ENCODE measurements around the gene HOXA1.

HOXA1 gene

DNA sequence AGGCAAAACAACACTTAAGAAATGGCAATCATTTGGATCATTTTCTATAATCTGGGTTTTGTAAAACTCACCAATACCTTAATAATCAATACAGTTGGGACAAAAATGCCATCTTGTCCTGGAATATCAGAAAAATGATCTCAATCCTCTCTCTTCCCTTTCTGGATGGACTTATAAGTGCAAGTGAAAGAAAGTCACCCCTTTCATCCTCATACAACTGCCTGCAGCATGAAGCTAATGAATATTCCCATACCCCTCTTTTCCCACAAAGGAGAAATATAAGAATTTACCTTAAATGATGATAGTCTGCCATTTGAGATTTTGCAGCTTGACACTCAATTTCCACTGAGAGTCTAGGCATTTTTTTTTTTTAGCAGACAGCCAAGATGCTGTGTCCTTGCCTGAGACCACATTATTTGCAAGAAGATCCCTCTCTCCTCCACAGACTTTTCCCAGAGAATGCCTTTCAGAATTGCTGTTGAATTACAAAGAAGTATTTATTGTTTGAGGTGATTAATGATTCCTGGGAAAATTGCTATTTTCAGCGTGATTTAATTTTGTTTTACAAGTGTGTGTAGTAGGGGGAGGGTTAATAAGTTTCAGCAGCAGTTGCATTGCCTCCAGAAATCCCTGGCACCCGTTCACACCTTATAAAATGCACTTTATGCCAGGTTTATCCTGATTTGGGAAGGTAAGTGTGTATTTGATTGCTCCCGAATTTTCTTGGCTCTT lies 31.0 kb upstream of the HOXA1 start:
- peaks cover 58 to 60% of the 10 kb centered on the region in 2 donors for H3K27me3 Mint-ChIP-seq
- DNase-seq (no peak), ATAC-seq (replicated peaks) (no peak)
- no peaks in the 10 kb centered on the region for H3K9me3 Mint-ChIP-seq
- H3K4me3 Mint-ChIP-seq, result no peak overlapping the region
- no peaks in the 10 kb centered on the region for H3K4me1 Mint-ChIP-seq (ENCODE audit: low read depth in 2 of 2)
- peaks cover 9% of the 10 kb centered on the region for H3K36me3 Mint-ChIP-seq (ENCODE audit: insufficient read depth)
- no peak overlapping the region for H3K27ac Mint-ChIP-seq

DNA sequence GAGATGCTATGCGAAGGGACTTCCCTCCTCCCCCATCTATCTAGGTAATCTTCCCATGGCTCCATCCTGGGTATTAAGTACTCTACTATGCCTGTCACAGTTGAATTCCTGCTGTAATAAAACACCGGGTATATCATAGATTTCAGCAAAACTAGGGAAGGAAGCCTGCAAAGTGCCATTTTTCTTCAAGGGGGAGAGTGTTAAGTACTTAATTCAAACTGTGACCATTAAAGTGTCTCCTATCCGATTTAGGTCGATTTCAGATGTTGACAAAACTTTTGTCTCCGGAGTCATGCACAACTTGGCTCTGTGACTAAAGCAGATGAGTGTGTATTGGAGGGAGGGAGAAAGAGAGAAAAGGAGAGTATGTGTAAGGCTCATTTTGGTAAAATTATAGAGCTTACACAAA lies 30.2 kb upstream of the HOXA1 start:
- Mint-ChIP-seq H3K27me3 (peaks cover 54 to 60% of the 10 kb centered on the region in 2 donors), H3K9me3 (no peaks in the 10 kb centered on the region), H3K4me1 (ENCODE audit: low read depth in 2 of 2) (no peaks in the 10 kb centered on the region), H3K4me3 (no peak overlapping the region), H3K36me3 (ENCODE audit: insufficient read depth) (peaks cover 4% of the 10 kb centered on the region), H3K27ac (no peak overlapping the region)
- no peak for DNase-seq
- no peak for ATAC-seq (replicated peaks)

DNA sequence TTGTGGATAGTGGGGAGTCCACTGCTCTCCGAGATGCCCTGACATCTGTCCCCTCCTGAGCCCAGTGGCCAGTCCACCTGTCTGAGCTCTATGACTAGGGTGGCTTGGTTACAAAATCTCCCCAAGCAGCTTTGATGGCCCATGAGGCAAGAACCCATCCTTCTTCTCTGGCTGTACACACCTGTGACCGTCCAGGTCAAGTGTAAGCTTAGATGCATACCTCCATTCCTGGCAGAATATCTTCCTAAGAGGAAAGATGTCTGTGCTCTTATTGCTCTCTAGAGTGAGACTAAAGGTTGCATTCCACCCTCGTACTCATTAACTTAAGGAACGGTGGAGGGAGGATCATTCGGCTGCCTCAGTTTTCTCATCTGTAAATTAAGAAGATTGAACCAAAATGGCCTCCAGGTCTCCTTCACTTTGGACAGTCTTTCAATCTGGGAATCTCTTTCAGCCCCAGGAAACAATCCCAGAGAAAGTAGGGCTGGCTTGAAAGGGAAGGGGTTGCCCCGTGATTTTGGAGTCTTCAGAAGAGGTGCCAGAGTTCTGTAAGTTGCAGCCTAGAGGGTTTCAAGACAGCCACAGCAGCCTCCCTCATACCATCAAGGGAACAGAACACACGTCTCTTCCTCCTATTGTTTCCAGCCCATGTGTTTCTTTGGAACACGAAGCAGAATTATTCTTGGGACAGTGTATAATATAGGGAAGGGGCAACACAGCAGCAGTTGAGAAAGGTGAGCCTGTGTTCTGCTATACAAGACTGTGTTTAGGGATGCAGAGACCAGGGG lies 29.3 kb upstream of the HOXA1 start:
- Mint-ChIP-seq H3K4me3 (no peak overlapping the region), H3K4me1 (ENCODE audit: low read depth in 2 of 2) (no peaks in the 10 kb centered on the region), H3K9me3 (no peaks in the 10 kb centered on the region), H3K36me3 (ENCODE audit: insufficient read depth) (peaks cover 3% of the 10 kb centered on the region), H3K27ac (no peak overlapping the region), H3K27me3 (peaks cover 54 to 60% of the 10 kb centered on the region in 2 donors)
- no peak for ATAC-seq (replicated peaks)
- DNase-seq, result no peak

DNA sequence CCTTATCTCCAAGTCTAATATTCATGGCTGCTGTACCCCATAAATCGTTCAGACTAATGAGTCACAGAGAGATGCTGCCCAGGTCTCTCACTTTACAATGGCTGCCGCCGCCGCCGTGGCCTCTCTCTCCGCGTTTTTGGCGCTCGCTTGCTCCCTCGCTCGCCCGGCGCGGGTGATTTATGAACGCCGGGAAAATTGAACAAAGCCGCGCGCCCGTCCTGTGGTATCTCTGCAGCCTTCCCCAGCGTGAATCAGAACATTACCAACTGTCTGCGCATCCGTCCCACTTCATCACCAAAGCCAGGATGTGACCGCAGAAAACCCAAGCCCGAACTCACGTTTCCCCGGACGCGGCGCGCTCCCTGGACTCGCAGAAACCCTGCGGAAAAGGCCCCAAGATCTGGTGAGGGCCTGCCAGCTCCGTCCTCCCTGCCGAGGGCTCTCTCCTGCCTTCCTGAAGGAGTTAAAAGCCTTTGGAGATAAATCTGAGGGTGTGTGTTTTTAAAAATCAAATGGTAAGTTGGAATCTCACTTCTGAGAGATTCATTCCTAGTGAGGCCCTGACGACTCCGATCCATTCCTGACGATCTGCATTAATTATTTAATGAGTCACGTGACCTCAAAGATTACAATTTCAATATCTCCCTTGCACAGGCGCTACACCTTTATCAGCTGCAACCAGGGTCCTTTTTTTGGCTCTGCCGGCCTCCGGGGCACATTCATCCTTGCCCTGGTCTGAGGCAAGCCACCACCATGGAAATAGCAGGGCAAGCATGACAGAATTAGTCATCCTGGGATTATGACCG lies 28.5 kb upstream of the HOXA1 start:
- H3K27me3 Mint-ChIP-seq, result peaks cover 52 to 59% of the 10 kb centered on the region in 2 donors
- H3K4me1 Mint-ChIP-seq (ENCODE audit: low read depth in 2 of 2), result no peaks in the 10 kb centered on the region
- H3K36me3 Mint-ChIP-seq (ENCODE audit: insufficient read depth), result peaks cover 3% of the 10 kb centered on the region
- peak overlapping the region in 1 of 2 donors; percentile 68 for H3K27ac Mint-ChIP-seq
- DNase-seq (no peak), ATAC-seq (replicated peaks) (no peak)
- no peaks in the 10 kb centered on the region for H3K9me3 Mint-ChIP-seq
- no peak overlapping the region for H3K4me3 Mint-ChIP-seq

DNA sequence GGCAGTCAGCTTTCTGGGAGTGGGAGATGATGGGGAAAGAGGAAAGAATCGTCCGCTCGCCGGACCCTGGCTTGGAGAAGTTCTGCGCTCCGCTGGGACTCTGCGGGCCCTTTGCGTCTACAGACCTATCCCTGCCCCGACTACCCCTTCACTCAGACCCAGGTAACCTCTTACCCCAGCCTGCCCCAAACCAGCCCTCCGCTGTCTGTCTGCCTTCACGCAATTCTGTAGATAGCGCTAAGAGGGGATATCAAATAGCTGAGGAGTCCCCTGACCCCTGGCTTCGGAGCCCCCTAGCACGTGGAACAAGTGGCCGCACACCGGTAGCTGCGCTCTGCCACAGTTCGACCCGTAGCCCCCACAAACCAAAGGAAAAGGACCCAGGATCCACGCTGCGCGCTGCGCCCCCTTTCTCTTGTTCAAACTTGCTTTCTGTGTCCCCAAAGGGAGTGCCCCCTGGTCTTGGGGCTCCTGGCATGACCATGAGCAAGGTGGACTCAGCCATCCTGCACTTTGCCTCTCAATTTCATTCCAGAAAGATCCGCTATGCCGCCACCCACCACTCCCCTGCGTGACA lies 27.8 kb upstream of the HOXA1 start:
- peaks cover 44 to 52% of the 10 kb centered on the region in 2 donors for H3K27me3 Mint-ChIP-seq
- no peak for DNase-seq
- H3K36me3 Mint-ChIP-seq (ENCODE audit: insufficient read depth), result peaks cover 3% of the 10 kb centered on the region

DNA sequence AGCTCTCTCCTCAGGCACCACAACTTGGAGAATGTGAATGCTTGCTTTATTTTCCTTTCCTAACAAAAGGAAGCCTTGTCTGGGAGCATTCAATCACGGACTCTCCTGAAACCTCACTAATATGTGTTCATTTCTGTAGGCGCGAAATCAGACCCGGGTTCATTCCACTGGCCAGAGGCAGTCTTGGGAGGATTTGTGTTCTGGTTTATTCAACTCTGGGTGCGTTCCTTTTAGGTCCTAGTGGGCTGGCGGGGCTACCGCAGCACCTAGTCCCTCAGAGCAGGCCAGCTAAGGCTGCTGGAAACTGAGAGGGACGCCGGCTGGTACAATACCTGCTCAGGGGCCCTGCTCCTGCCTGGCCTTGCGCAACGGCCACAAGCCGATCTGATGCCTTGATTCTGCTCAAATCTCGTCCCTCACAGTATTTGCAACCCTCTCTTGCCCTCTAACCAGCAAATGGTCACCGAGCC lies 27.2 kb upstream of the HOXA1 start:
- Mint-ChIP-seq H3K36me3 (ENCODE audit: insufficient read depth) (peaks cover 3% of the 10 kb centered on the region), H3K27me3 (peaks cover 41 to 50% of the 10 kb centered on the region in 2 donors)

More for the DNA sequence above, 27.8 kb upstream of the HOXA1 start:
- Mint-ChIP-seq H3K27ac (peak overlapping the region in 1 of 2 donors; percentile 68), H3K9me3 (no peaks in the 10 kb centered on the region), H3K4me1 (ENCODE audit: low read depth in 2 of 2) (no peaks in the 10 kb centered on the region), H3K4me3 (no peak overlapping the region)
- ATAC-seq (replicated peaks), result no peak

DNA sequence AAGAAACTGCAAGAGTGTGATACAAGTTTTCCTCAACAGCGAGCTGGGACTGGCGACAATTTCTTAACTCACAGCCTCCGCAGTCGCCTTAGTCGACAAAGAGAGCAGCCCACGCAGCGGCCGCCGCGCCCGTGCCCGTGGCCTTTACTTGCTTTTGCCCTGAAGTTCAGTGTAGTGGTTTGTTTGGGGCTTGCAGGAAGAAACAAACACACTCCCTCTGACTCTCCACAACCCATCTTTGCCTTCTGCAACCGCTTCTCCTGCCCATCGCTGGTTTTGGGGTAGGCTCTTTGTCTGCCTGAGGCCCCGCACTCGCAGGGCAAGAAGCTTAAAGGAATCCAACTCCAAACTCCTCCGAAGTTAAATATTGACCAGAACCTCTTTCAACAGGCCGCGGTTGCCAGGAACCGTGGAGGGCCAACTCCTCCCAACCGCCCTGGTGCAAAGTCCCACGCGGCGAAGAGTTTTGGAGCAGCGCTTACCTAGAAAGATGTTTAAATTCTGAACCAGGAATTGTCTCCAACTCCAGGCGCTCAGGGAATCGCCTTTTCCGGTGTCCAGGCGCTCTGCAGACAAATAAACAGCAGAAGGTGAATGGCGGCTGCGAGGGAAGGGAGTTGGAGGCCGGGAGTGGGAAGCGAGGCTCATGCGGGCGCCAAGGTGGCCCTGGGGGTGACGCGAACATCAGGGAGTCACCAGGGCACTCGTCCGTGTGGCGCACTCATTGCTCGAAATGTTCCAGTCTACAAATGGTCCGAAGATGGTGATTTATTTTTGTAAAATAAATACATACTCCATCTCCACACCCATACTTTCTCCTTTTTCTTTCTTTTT lies 26.5 kb upstream of the HOXA1 start:
- DNase-seq (no peak), ATAC-seq (replicated peaks) (no peak)
- peaks cover 34 to 50% of the 10 kb centered on the region in 2 donors for H3K27me3 Mint-ChIP-seq

More for the DNA sequence above, 27.2 kb upstream of the HOXA1 start:
- Mint-ChIP-seq H3K4me1 (ENCODE audit: low read depth in 2 of 2) (no peaks in the 10 kb centered on the region), H3K9me3 (no peaks in the 10 kb centered on the region), H3K4me3 (no peak overlapping the region), H3K27ac (no peak overlapping the region)
- DNase-seq (no peak), ATAC-seq (replicated peaks) (no peak)

GRCh38 chr7:27121684-27122076 lies 25.9 kb upstream of the HOXA1 start:
- H3K36me3 Mint-ChIP-seq (ENCODE audit: insufficient read depth), result peaks cover 3% of the 10 kb centered on the region

More for the DNA sequence above, 26.5 kb upstream of the HOXA1 start:
- peaks cover 3% of the 10 kb centered on the region for H3K36me3 Mint-ChIP-seq (ENCODE audit: insufficient read depth)
- H3K9me3 Mint-ChIP-seq, result no peaks in the 10 kb centered on the region
- H3K4me1 Mint-ChIP-seq (ENCODE audit: low read depth in 2 of 2), result no peaks in the 10 kb centered on the region
- H3K4me3 Mint-ChIP-seq, result no peak overlapping the region
- H3K27ac Mint-ChIP-seq, result no peak overlapping the region

DNA sequence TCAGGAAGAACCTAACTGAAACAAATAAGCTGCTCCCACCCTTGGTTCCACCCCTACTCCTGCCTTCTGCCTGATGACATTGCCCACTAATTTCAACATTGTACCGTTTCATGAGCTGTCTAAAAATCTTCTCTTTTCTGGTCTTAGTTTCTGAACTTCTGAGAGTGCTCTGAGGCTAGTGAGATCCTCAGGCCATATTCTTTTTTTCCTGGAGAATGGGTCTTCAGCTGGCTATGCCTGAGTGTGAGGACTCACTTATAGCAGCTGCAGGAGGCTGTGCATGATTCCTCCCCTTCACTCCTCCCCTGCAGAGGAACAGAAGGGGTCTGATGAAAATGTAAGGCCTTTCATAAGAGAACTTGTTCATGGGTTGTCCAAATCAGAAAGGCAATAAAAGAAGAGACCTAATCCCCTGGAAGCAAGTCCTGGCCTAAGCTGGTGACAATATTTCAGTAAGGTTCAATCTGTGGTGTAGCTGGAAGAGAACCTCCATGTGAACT lies 23.7 kb upstream of the HOXA1 start:
- ATAC-seq (replicated peaks) (no peak), DNase-seq (no peak)
- H3K27me3 Mint-ChIP-seq, result peaks cover 8 to 36% of the 10 kb centered on the region in 2 donors
- H3K4me1 Mint-ChIP-seq (ENCODE audit: low read depth in 2 of 2), result no peaks in the 10 kb centered on the region
- H3K9me3 Mint-ChIP-seq, result no peaks in the 10 kb centered on the region
- no peak overlapping the region for H3K27ac Mint-ChIP-seq
- H3K36me3 Mint-ChIP-seq (ENCODE audit: insufficient read depth), result peaks cover 3% of the 10 kb centered on the region
- no peak overlapping the region for H3K4me3 Mint-ChIP-seq

More at GRCh38 chr7:27121684-27122076, 25.9 kb upstream of the HOXA1 start:
- Mint-ChIP-seq H3K4me1 (ENCODE audit: low read depth in 2 of 2) (no peaks in the 10 kb centered on the region), H3K27ac (no peak overlapping the region), H3K27me3 (peaks cover 28 to 49% of the 10 kb centered on the region in 2 donors), H3K9me3 (no peaks in the 10 kb centered on the region), H3K4me3 (no peak overlapping the region)
- ATAC-seq (replicated peaks) (no peak), DNase-seq (no peak)

DNA sequence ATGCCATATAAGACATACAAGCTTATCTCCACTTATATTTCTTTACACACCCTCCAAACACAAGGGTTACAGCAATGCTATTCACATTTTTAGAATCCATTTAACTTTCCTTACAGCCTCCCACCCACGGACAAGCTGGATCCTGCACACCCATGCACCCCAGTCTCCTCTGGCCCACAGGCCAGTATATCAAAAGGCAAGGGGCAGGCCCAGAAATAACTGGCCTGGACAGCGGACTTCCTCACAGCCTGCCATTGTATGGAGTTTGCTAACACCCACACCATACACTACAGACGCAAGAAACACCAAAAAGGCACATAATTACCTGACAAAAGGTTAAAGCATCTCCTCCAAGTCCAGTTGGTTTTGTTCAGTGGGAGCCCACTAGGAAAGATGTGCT lies 22.8 kb upstream of the HOXA1 start:
- DNase-seq, result no peak
- Mint-ChIP-seq H3K4me1 (ENCODE audit: low read depth in 2 of 2) (no peaks in the 10 kb centered on the region), H3K27ac (no peak overlapping the region), H3K4me3 (no peak overlapping the region), H3K27me3 (peaks cover 0 to 27% of the 10 kb centered on the region in 2 donors), H3K9me3 (no peaks in the 10 kb centered on the region), H3K36me3 (ENCODE audit: insufficient read depth) (peaks cover 3% of the 10 kb centered on the region)
- ATAC-seq (replicated peaks), result no peak

DNA sequence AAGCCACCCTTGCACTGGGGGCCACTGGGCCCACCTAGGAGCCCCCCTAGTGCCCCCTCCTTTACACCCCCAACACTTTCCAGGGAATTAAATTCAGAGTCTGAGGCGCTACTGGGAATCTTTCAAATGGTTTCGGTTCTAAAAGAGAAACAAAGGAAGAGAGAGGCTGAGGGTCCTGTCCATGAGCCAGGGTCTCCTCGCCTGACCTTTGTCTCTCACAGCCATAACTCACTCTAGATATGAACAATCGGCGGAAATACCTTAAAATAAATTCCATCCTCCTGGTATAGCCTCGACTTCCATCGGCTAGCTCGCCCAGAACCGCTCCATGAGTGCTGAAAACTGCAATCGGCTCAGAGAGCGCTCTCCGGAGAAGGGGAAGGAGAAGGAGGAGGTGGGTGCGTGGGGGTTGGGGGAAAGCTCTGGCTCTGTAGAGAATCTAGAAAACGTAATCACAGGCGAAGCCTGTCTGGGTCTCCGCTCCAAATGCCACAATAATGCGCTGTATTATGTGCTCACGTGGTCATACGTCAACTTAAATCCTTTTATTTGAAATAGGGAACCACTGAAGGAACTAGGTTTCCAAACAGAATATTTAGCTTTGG lies 22.2 kb upstream of the HOXA1 start:
- Mint-ChIP-seq H3K36me3 (ENCODE audit: insufficient read depth) (peaks cover 3% of the 10 kb centered on the region), H3K4me1 (ENCODE audit: low read depth in 2 of 2) (no peaks in the 10 kb centered on the region), H3K27me3 (peaks cover 0 to 23% of the 10 kb centered on the region in 2 donors), H3K27ac (no peak overlapping the region), H3K9me3 (no peaks in the 10 kb centered on the region), H3K4me3 (no peak overlapping the region)
- no peak for DNase-seq
- ATAC-seq (replicated peaks), result no peak
